Mucosa of descending colon (tissue), 3 donors: Measurements from ENCODE around the gene RPL35. TPM values are rescaled to one million over a fixed set of nuclear protein-coding genes. Genes with fewer than 3 reads are reported as not detected.

Experiments used
- ATAC-seq: fragments of 200-7000 bp; cut with Tn5 transposase; one replicate; pipeline ENCODE4 v1.9.1; 2020; ENCODE audit warnings: mild to moderate bottlenecking, moderate library complexity
- DNase-seq, 3 donors: peaks; one replicate each; pipeline ENCODE4 v3.0.0-alpha.2; 2020
- H3K36me3 ChIP-seq: fragments of 200-600 bp; one replicate; pipeline ENCODE4 v1.8.0; 2021; ENCODE audit warnings: low read depth, mild to moderate bottlenecking
- H3K4me1 ChIP-seq: fragments of 200-600 bp; one replicate; pipeline ENCODE4 v1.8.0; 2021; ENCODE audit warnings: low read depth, mild to moderate bottlenecking
- H3K4me3 ChIP-seq: fragments of 200-600 bp; one replicate; pipeline ENCODE4 v1.8.0; 2021; ENCODE audit warnings: mild to moderate bottlenecking
- H3K9me3 ChIP-seq: fragments of 200-600 bp; one replicate; pipeline ENCODE4 v1.8.0; 2021; ENCODE audit warnings: mild to moderate bottlenecking
- CTCF ChIP-seq: fragments of 200-600 bp; IDR thresholded peaks from one replicate; pipeline ENCODE4 v1.8.0; 2022; ENCODE audit warnings: antibody characterized with exemption, mild to moderate bottlenecking
- intact Hi-C, 2 donors: fragments of 100-400 bp; cut with DNase I in 1 of 2; cut with micrococcal nuclease in 1 of 2; formaldehyde crosslinking; loops; one replicate each; pipeline versions ENCODE4 v1.11.0 to v1.11.1; 2022; cut with DNase I, micrococcal nuclease
- total RNA-seq, 3 donors: library from RNA; stranded (reverse); fragmentation: NEBNext Ultra II Directional in 2 of 3; extraction: Animal tissue kit (Norgen Biotek cat#: 25700) in 2 of 3; gene quantifications; one replicate each; pipeline versions ENCODE4 v1.2.1 to v1.2.4, GENCODE V29; 2021 to 2023
- donor health status: DM: no; HTN: no; CAD: no; lungs with moderate emphysema.
- donor health status: DM: no; HTN: no; CAD: no.
- donor health status: DM: no; HTN: yes; CAD: no.

Gene RPL35
- total RNA-seq, 3 donors from 2014 or later: 676 to 897 (median 838) TPM

GRCh38 chr9:124877021-124877782 is 15.4 kb upstream of the RPL35 start:
- no peak overlapping the region for H3K4me3 ChIP-seq
- ATAC-seq (no peak), DNase-seq (peak in 1 of 3 donors; percentile 13)
- no peak for TF ChIP-seq CTCF
- H3K9me3 ChIP-seq: no peaks in the 10 kb centered on the region
- intact Hi-C loops: no loop called here
- H3K4me1 ChIP-seq: peaks cover 5% of the 10 kb centered on the region
- H3K36me3 ChIP-seq: peaks cover 9% of the 10 kb centered on the region

GRCh38 chr9:124875501-124875900 is 13.7 kb upstream of the RPL35 start:
- intact Hi-C loops: no loop called here

GRCh38 chr9:124873664-124874063 is 11.9 kb upstream of the RPL35 start:
- intact Hi-C loops: no loop called here
- DNase-seq (peak in 1 of 3 donors; percentile 48), ATAC-seq (no peak)
- H3K36me3 ChIP-seq: peaks cover 4% of the 10 kb centered on the region
- H3K4me1 ChIP-seq: peaks cover 26% of the 10 kb centered on the region
- TF ChIP-seq CTCF: no peak
- H3K4me3 ChIP-seq: no peak overlapping the region
- no peaks in the 10 kb centered on the region for H3K9me3 ChIP-seq

More at GRCh38 chr9:124875501-124875900, 13.7 kb upstream of the RPL35 start:
- Histone ChIP-seq H3K4me1 (peaks cover 19% of the 10 kb centered on the region), H3K9me3 (no peaks in the 10 kb centered on the region), H3K4me3 (no peak overlapping the region), H3K36me3 (peaks cover 5% of the 10 kb centered on the region)
- TF ChIP-seq CTCF: no peak
- peak in 1 of 3 donors; percentile 36 for DNase-seq
- ATAC-seq: no peak

GRCh38 chr9:124871156-124871561 is 9.4 kb upstream of the RPL35 start:
- intact Hi-C loops: no loop called here
- peaks cover 32% of the 10 kb centered on the region for H3K4me1 ChIP-seq
- H3K9me3 ChIP-seq: no peaks in the 10 kb centered on the region
- H3K4me3 ChIP-seq: no peak overlapping the region
- DNase-seq (peak in 1 of 3 donors; percentile 46), ATAC-seq (no peak)
- peaks cover 4% of the 10 kb centered on the region for H3K36me3 ChIP-seq
- TF ChIP-seq CTCF: no peak

GRCh38 chr9:124870723-124871122 is 9.0 kb upstream of the RPL35 start:
- no peak for ATAC-seq
- TF ChIP-seq CTCF: no peak
- H3K36me3 ChIP-seq: peaks cover 3% of the 10 kb centered on the region
- intact Hi-C loops: no loop called here
- no peak overlapping the region for H3K4me3 ChIP-seq
- H3K9me3 ChIP-seq: no peaks in the 10 kb centered on the region
- DNase-seq: peak in 1 of 3 donors; percentile 27
- H3K4me1 ChIP-seq: peaks cover 32% of the 10 kb centered on the region
